HEK293T (cell line): ENCODE results near the gene SLCO3A1.

Experiments used
- ARNT ChIP-seq: fragments of 450-650 bp; IDR thresholded peaks from 2 replicates; pipeline ENCODE4 v1.6.1; 2017; ENCODE audit warnings: mild to moderate bottlenecking
- BHLHE40 ChIP-seq: fragments of 450-650 bp; IDR thresholded peaks from 2 replicates; pipeline ENCODE4 v1.6.1; 2016; ENCODE audit warnings: mild to moderate bottlenecking, moderate library complexity, borderline replicate concordance
- CTBP1 ChIP-seq: fragments of 450-650 bp; IDR thresholded peaks from 2 replicates; pipeline ENCODE4 v1.6.1; 2016; ENCODE audit warnings: borderline replicate concordance
- ELF4 ChIP-seq: fragments of 450-650 bp; IDR thresholded peaks from 2 replicates; pipeline ENCODE4 v1.6.1; 2017; ENCODE audit warnings: antibody characterized with exemption
- FOXA1 ChIP-seq: fragments of 450-650 bp; IDR thresholded peaks from 2 replicates; pipeline ENCODE4 v1.6.1; 2016; ENCODE audit warnings: mild to moderate bottlenecking
- FOXK2 ChIP-seq: fragments of 450-650 bp; IDR thresholded peaks from 2 replicates; pipeline ENCODE4 v1.6.1; 2016; ENCODE audit warnings: mild to moderate bottlenecking
- FOXM1 ChIP-seq: fragments of 450-650 bp; IDR thresholded peaks from 2 replicates; pipeline ENCODE4 v1.6.1; 2017; ENCODE audit warnings: mild to moderate bottlenecking, borderline replicate concordance
- LEF1 ChIP-seq: fragments of 450-650 bp; IDR thresholded peaks from 2 replicates; pipeline ENCODE4 v1.6.1; 2017; ENCODE audit warnings: mild to moderate bottlenecking, borderline replicate concordance
- NFRKB ChIP-seq: fragments of 450-650 bp; IDR thresholded peaks from 2 replicates; pipeline ENCODE4 v1.6.1; 2016; ENCODE audit warnings: mild to moderate bottlenecking, moderate library complexity
- SP1 ChIP-seq: fragments of 450-650 bp; IDR thresholded peaks from 2 replicates; pipeline ENCODE4 v1.6.1; 2017
- SUZ12 ChIP-seq: fragments of 450-650 bp; IDR thresholded peaks from 2 replicates; pipeline ENCODE4 v1.6.1; 2016; ENCODE audit warnings: mild to moderate bottlenecking
- TARDBP ChIP-seq: fragments of 450-650 bp; IDR thresholded peaks from 2 replicates; pipeline ENCODE4 v1.6.1; 2016
- ZNF384 ChIP-seq: fragments of 450-650 bp; IDR thresholded peaks from 2 replicates; pipeline ENCODE4 v1.6.1; 2016
- TF ChIP-seq, protein P1 (sequence below): fragments of 450-650 bp; IDR thresholded peaks from 2 replicates; pipeline ENCODE4 v1.6.1; 2016

DNA sequence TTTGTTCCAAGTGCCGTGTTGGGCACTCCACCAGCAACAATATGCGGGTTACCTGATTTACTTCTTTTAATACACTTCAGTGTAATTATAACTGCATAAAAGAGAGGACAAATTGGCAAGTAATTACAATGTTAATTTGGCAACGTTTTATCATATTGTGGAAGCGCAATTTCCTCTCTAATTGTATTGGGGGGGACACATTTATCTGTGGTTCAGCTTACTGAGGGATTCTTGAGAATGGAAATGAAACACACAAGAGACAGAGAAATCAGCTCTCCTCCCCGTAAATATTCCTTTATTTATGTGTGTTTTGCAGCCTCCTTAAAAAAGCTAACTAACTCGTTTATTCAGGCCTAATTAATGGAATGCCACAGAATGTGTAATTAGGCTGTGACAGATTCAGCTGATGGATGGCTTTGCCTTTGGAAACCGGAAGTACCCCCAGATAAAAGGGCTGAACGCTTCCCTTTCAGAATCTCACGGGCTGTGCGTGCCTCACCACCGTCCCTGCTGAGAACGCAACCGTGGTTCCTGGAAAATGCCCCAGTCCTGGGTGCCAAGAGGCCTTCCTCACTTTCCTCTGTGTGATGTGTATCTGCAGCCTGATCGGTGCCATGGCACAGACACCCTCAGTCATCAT is 293.1 kb downstream of the SLCO3A1 start:
- TF ChIP-seq CTBP1 = no peak
- TF ChIP-seq BHLHE40 = no peak
- TF ChIP-seq, protein P1, sequence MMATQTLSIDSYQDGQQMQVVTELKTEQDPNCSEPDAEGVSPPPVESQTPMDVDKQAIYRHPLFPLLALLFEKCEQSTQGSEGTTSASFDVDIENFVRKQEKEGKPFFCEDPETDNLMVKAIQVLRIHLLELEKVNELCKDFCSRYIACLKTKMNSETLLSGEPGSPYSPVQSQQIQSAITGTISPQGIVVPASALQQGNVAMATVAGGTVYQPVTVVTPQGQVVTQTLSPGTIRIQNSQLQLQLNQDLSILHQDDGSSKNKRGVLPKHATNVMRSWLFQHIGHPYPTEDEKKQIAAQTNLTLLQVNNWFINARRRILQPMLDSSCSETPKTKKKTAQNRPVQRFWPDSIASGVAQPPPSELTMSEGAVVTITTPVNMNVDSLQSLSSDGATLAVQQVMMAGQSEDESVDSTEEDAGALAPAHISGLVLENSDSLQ = no peak
- TF ChIP-seq FOXA1 = no peak
- no peak for TF ChIP-seq TARDBP
- no peak for TF ChIP-seq FOXK2
- no peak for TF ChIP-seq SUZ12
- TF ChIP-seq ELF4 = no peak
- TF ChIP-seq SP1 = no peak
- TF ChIP-seq ARNT = no peak
- TF ChIP-seq NFRKB = no peak
- no peak for TF ChIP-seq LEF1
- no peak for TF ChIP-seq FOXM1
- no peak for TF ChIP-seq ZNF384
